Cardiac muscle cell (in vitro differentiated cells and primary cell): ENCODE data around the gene C12orf50. TPM values are rescaled to one million over a fixed set of nuclear protein-coding genes. Genes with fewer than 3 reads are reported as not detected.

Experiments used
- DNase-seq, 2 donors: peaks; one replicate each; pipeline versions ENCODE4 v3.0.0 to v3.0.0-alpha.2; 2010 to 2017; ENCODE audit warnings: low read depth in 1 of 2, low spot score in 1 of 2
- H3K27ac ChIP-seq: fragments of 200-600 bp; sonication (generic); 2 replicates; pipeline ENCODE4 v1.5.1; 2016
- H3K27me3 ChIP-seq: fragments of 200-600 bp; sonication (generic); 2 replicates; pipeline ENCODE4 v1.6.0; 2016; ENCODE audit warnings: control low read depth
- H3K36me3 ChIP-seq: fragments of 200-600 bp; sonication (generic); 2 replicates; pipeline ENCODE4 v1.5.1; 2016; ENCODE audit warnings: control low read depth
- H3K4me1 ChIP-seq: fragments of 200-600 bp; sonication (generic); 2 replicates; pipeline ENCODE4 v1.8.1; 2017; ENCODE audit warnings: low read depth, mild to moderate bottlenecking, mixed run types
- H3K4me3 ChIP-seq: fragments of 200-600 bp; sonication (generic); 2 replicates; pipeline ENCODE4 v1.5.1; 2016; ENCODE audit warnings: mild to moderate bottlenecking
- H3K9me3 ChIP-seq: fragments of 200-600 bp; sonication (generic); 2 replicates; pipeline ENCODE4 v1.5.1; 2017; ENCODE audit warnings: low read depth, mild to moderate bottlenecking, control low read depth
- polyA plus RNA-seq: library from polyadenylated mRNA; unstranded; fragments of >200 nt; fragmentation: Nextera tagmentation; extraction: Ambion mirVana; gene quantifications from 2 replicates; pipeline ENCODE4 v1.2.1, GENCODE V29; 2016
- total RNA-seq: library from RNA; depleted of rRNA; stranded (reverse); fragments of >200 nt; gene quantifications from 2 replicates; pipeline ENCODE4 v1.2.3, GENCODE V29; 2016
- TF ChIP-seq, protein P1 (sequence below): IDR thresholded peaks from 2 replicates; pipeline ENCODE4 v1.5.1; 2012; ENCODE audit warnings: low read depth, mild to moderate bottlenecking, low read length

C12orf50 gene
- total and polyA plus RNA-seq, 2 experiments from 2014 or later, result not detected

GRCh38 chr12:87952223-87952622 lies 77.0 kb downstream of the C12orf50 start:
- no peaks in the 10 kb centered on the region for H3K9me3 ChIP-seq
- TF ChIP-seq, protein P1, sequence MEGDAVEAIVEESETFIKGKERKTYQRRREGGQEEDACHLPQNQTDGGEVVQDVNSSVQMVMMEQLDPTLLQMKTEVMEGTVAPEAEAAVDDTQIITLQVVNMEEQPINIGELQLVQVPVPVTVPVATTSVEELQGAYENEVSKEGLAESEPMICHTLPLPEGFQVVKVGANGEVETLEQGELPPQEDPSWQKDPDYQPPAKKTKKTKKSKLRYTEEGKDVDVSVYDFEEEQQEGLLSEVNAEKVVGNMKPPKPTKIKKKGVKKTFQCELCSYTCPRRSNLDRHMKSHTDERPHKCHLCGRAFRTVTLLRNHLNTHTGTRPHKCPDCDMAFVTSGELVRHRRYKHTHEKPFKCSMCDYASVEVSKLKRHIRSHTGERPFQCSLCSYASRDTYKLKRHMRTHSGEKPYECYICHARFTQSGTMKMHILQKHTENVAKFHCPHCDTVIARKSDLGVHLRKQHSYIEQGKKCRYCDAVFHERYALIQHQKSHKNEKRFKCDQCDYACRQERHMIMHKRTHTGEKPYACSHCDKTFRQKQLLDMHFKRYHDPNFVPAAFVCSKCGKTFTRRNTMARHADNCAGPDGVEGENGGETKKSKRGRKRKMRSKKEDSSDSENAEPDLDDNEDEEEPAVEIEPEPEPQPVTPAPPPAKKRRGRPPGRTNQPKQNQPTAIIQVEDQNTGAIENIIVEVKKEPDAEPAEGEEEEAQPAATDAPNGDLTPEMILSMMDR, result no peak
- no peak overlapping the region for H3K27ac ChIP-seq
- no peaks in the 10 kb centered on the region for H3K36me3 ChIP-seq
- no peak overlapping the region for H3K4me3 ChIP-seq
- H3K27me3 ChIP-seq, result no peaks in the 10 kb centered on the region
- DNase-seq, result no peak
- no peaks in the 10 kb centered on the region for H3K4me1 ChIP-seq

DNA sequence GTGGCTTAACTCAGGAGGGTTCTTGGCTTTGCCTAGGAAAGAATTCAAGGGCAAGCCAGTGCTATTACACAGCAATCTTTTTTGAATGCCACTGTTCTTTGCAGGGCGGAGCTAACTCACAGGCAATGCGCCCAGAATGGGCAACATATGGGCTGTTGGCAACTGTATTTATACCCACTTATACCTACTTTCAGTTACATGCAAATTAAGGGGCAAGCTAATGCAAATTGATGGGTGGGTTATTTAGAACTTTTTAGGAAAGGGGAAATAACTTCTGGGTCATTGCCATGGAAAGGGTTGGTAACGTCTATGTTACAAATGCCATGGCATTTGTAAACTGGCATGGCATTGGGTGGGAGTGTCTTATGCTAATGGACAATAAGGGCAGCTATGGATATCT lies 85.4 kb downstream of the C12orf50 start:
- Histone ChIP-seq H3K27ac (no peak overlapping the region), H3K27me3 (no peaks in the 10 kb centered on the region), H3K4me1 (no peaks in the 10 kb centered on the region), H3K36me3 (no peaks in the 10 kb centered on the region), H3K9me3 (no peaks in the 10 kb centered on the region), H3K4me3 (no peak overlapping the region)
- DNase-seq, result no peak
- TF ChIP-seq, protein P1, result no peak

GRCh38 chr12:87943023-87943422 lies 86.2 kb downstream of the C12orf50 start:
- H3K9me3 ChIP-seq, result no peaks in the 10 kb centered on the region
- H3K4me3 ChIP-seq, result no peak overlapping the region
- no peaks in the 10 kb centered on the region for H3K36me3 ChIP-seq
- no peaks in the 10 kb centered on the region for H3K27me3 ChIP-seq
- H3K4me1 ChIP-seq, result no peaks in the 10 kb centered on the region
- no peak for DNase-seq
- TF ChIP-seq, protein P1, result no peak
- H3K27ac ChIP-seq, result no peak overlapping the region

DNA sequence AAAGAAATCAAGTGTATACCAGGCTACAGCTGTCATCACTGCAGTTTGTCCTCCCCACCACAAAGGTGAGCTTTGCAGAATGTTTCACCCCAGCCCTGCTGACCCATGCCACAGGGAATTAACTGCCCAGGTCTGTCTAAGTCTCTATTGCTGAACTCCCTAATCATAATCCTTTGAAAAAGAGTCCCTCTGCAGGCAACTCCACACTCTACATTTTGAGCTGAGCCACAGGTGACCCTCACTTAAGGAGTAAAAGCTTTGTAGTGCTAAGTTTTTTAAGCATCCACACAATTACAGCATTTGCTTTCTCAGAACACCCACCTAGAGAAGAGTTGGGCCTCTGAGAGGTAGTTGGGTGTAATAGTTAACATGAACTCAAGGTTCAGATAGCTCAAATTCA lies 90.0 kb downstream of the C12orf50 start:
- no peak overlapping the region for H3K4me3 ChIP-seq
- no peaks in the 10 kb centered on the region for H3K36me3 ChIP-seq
- no peak for DNase-seq
- H3K27ac ChIP-seq, result no peak overlapping the region
- TF ChIP-seq, protein P1, result no peak
- no peaks in the 10 kb centered on the region for H3K4me1 ChIP-seq
- no peaks in the 10 kb centered on the region for H3K9me3 ChIP-seq
- no peaks in the 10 kb centered on the region for H3K27me3 ChIP-seq

GRCh38 chr12:87935216-87935615 lies 94.0 kb downstream of the C12orf50 start:
- Histone ChIP-seq H3K4me3 (no peak overlapping the region), H3K9me3 (no peaks in the 10 kb centered on the region), H3K36me3 (no peaks in the 10 kb centered on the region), H3K4me1 (no peaks in the 10 kb centered on the region), H3K27ac (no peak overlapping the region), H3K27me3 (no peaks in the 10 kb centered on the region)
- TF ChIP-seq, protein P1, result no peak
- DNase-seq, result no peak

- Histone ChIP-seq H3K4me1 (no peaks in the 10 kb centered on the region), H3K27me3 (no peaks in the 10 kb centered on the region), H3K36me3 (no peaks in the 10 kb centered on the region), H3K9me3 (no peaks in the 10 kb centered on the region), H3K4me3 (no peak overlapping the region), H3K27ac (no peak overlapping the region)
- DNase-seq, result no peak
- TF ChIP-seq, protein P1, result no peak
Measured at GRCh38 chr12:87933991-87934390, 95.2 kb downstream of the C12orf50 start.
